Neural progenitor cell (in vitro differentiated cells): ENCODE results near the gene NUP210.

Source experiments
- CTCF ChIP-seq: fragments of 200-600 bp; sonication (generic); IDR thresholded peaks from 2 replicates; pipeline ENCODE4 v1.5.1; 2017; ENCODE audit warnings: antibody characterized with exemption, mild to moderate bottlenecking
- EZH2 ChIP-seq: fragments of 200-600 bp; sonication (generic); IDR thresholded peaks from 2 replicates; pipeline ENCODE4 v1.6.1; 2017; ENCODE audit warnings: antibody characterized with exemption, mild to moderate bottlenecking, moderate library complexity
- EZH2phosphoT487 ChIP-seq: fragments of 200-600 bp; sonication (generic); IDR thresholded peaks from 2 replicates; pipeline ENCODE4 v1.6.1; 2017; ENCODE audit warnings: antibody characterized with exemption

GRCh38 chr3:13333236-13333897, 86.8 kb downstream of the NUP210 start:
- TF ChIP-seq CTCF (no peak), EZH2 (no peak), EZH2phosphoT487 (no peak)
